ENCODE measurements around the gene BRSK2. TPM values are rescaled to one million over a fixed set of nuclear protein-coding genes. Genes with fewer than 3 reads are reported as not detected.

The BRSK2 gene
- total and polyA plus RNA-seq, 2 donors (not counting 1 experiment from before 2014, with no cell fraction given) = 0.11 to 0.33 TPM

DNA sequence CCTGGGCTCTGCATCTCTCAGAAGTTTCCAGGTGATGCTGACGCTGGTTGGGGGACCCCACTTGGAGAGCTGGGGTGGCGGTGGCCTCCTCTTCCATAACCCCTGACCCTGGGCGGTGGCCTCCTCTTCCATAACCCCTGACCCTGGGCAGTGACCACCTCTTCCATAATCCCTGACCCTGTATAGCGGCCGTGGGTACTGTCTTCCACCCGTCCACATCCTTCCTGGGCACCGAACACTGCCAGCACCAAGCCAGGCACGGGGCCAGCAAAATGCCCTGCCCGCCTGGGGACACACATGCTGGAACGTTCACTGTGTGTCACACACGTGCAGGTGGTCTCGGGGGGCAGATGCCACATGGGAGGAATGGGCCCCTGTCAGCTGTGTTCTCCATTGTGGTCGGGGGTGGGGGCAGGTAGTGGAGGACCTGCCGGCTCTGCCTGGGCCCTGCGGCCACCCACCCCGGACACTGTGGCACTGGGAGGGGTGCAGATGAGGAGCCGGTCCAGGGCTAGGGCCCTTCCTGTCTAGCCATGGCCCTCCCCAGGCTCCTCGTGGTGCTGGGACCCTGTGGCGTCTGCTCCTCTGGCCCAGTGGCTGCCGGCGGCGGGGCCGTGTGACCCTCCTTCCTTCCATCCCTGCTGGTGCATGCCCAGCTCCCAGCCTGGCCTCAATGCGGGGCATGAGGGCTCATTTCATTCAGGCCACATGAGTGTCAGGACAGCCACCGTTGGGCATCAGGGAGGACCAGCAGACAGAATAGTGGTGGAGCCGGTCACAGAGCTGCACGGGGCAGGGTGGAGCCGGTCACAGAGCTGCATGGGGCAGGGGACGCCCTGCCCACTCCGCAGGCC, 10.8 kb downstream of the BRSK2 start:
- no peaks in the 10 kb centered on the region for H3K4me1 ChIP-seq (ENCODE audit: control insufficient read depth, extremely low read depth, insufficient read depth, low read length)
- no peaks in the 10 kb centered on the region for H3K79me2 ChIP-seq (ENCODE audit: control insufficient read depth, insufficient read depth, low read length)
- no peak overlapping the region for H3K4me2 ChIP-seq (ENCODE audit: extremely low read depth, insufficient read depth, low read length)
- H3K9me3 ChIP-seq (ENCODE audit: control insufficient read depth, insufficient read depth, low read depth, low read length) = no peaks in the 10 kb centered on the region
- H3K9ac ChIP-seq (ENCODE audit: insufficient read depth, low read length) = no peak overlapping the region
- no peak overlapping the region for H3K4me3 ChIP-seq (replicated peaks in 1 of 4; ENCODE audit: control extremely low read depth in 1 of 4, insufficient read depth in 1 of 4, low read depth in 3 of 4, low read length in 4 of 4)
- TF ChIP-seq, protein P1, sequence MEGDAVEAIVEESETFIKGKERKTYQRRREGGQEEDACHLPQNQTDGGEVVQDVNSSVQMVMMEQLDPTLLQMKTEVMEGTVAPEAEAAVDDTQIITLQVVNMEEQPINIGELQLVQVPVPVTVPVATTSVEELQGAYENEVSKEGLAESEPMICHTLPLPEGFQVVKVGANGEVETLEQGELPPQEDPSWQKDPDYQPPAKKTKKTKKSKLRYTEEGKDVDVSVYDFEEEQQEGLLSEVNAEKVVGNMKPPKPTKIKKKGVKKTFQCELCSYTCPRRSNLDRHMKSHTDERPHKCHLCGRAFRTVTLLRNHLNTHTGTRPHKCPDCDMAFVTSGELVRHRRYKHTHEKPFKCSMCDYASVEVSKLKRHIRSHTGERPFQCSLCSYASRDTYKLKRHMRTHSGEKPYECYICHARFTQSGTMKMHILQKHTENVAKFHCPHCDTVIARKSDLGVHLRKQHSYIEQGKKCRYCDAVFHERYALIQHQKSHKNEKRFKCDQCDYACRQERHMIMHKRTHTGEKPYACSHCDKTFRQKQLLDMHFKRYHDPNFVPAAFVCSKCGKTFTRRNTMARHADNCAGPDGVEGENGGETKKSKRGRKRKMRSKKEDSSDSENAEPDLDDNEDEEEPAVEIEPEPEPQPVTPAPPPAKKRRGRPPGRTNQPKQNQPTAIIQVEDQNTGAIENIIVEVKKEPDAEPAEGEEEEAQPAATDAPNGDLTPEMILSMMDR (conservative IDR thresholded peaks at IDR 0.05 in 1 of 2, IDR thresholded peaks at IDR 0.05 in 1 of 2; ENCODE audit: low read depth in 1 of 2, low read length in 2 of 2) = no peak
- no peak for TF ChIP-seq EZH2 (IDR thresholded peaks at IDR 0.05; ENCODE audit: low read length, missing control alignments)
- no peaks in the 10 kb centered on the region for H4K20me1 ChIP-seq (ENCODE audit: control insufficient read depth, extremely low read depth, insufficient read depth, low read length)
- no peak for DNase-seq (ENCODE audit: low read depth in 2 of 2)
- no peak overlapping the region for H2AFZ ChIP-seq (ENCODE audit: low read length)
- H3K27me3 ChIP-seq (ENCODE audit: control insufficient read depth, insufficient read depth, low read length) = no peaks in the 10 kb centered on the region
- H3K27ac ChIP-seq (ENCODE audit: insufficient read depth, low read length) = no peak overlapping the region
- no peaks in the 10 kb centered on the region for H3K36me3 ChIP-seq (ENCODE audit: control insufficient read depth, insufficient read depth, low read length)

DNA sequence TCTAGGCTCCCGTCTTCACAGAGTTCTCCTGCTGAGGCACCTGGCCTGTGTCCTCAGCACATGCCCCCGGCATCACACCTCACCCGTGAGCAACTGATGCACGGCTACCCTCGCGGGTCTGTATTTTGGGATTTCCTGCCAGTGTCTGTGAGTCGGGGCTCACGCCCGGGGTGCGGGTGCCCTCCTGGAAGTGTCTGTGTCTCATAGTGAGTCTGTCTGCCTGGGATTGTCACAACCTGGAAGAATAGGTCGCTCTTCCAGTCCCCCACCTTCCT, 11.4 kb downstream of the BRSK2 start:
- H2AFZ ChIP-seq (ENCODE audit: low read length) = no peak overlapping the region
- no peaks in the 10 kb centered on the region for H3K79me2 ChIP-seq (ENCODE audit: control insufficient read depth, insufficient read depth, low read length)
- H3K4me2 ChIP-seq (ENCODE audit: extremely low read depth, insufficient read depth, low read length) = no peak overlapping the region
- H3K9me3 ChIP-seq (ENCODE audit: control insufficient read depth, insufficient read depth, low read depth, low read length) = no peaks in the 10 kb centered on the region
- no peaks in the 10 kb centered on the region for H4K20me1 ChIP-seq (ENCODE audit: control insufficient read depth, extremely low read depth, insufficient read depth, low read length)
- TF ChIP-seq, protein P1 (conservative IDR thresholded peaks at IDR 0.05 in 1 of 2, IDR thresholded peaks at IDR 0.05 in 1 of 2; ENCODE audit: low read depth in 1 of 2, low read length in 2 of 2) = no peak
- no peak for TF ChIP-seq EZH2 (IDR thresholded peaks at IDR 0.05; ENCODE audit: low read length, missing control alignments)
- DNase-seq (ENCODE audit: low read depth in 2 of 2) = no peak
- H3K27me3 ChIP-seq (ENCODE audit: control insufficient read depth, insufficient read depth, low read length) = no peaks in the 10 kb centered on the region
- no peaks in the 10 kb centered on the region for H3K4me1 ChIP-seq (ENCODE audit: control insufficient read depth, extremely low read depth, insufficient read depth, low read length)
- no peaks in the 10 kb centered on the region for H3K36me3 ChIP-seq (ENCODE audit: control insufficient read depth, insufficient read depth, low read length)
- no peak overlapping the region for H3K4me3 ChIP-seq (replicated peaks in 1 of 4; ENCODE audit: control extremely low read depth in 1 of 4, insufficient read depth in 1 of 4, low read depth in 3 of 4, low read length in 4 of 4)
- no peak overlapping the region for H3K27ac ChIP-seq (ENCODE audit: insufficient read depth, low read length)
- H3K9ac ChIP-seq (ENCODE audit: insufficient read depth, low read length) = no peak overlapping the region

DNA sequence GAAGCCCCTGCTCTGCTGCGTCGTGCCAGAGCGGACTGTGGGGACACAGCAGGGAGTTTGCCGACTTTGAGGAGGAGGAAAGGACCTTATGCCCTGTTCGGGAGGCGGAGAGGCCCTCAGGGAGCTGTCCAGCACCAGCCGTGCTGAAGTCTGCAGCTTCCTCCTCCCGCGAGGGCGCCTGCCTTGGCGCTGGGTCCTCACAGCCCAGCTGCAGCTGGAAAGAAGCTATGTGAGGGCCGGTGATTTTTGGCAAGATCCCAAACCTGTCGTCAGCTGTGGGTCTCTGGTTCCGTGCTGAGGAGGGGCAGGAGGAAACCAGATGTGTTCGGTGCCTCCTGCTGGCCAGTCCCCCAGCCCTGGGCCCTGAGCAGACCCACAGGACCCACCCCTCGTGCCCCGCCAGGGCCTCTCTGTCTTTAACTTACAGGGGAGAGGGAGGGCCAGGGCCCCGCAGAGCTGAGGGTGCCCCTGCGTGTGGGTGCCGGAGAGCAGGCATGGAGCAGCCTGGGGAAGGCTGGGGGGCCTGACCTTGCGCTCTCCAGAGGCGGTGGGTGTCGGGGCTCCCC, 12.0 kb downstream of the BRSK2 start:
- Histone ChIP-seq H3K9ac (ENCODE audit: insufficient read depth, low read length) (no peak overlapping the region), H3K27me3 (ENCODE audit: control insufficient read depth, insufficient read depth, low read length) (no peaks in the 10 kb centered on the region), H3K9me3 (ENCODE audit: control insufficient read depth, insufficient read depth, low read depth, low read length) (no peaks in the 10 kb centered on the region), H3K4me3 (replicated peaks in 1 of 4; ENCODE audit: control extremely low read depth in 1 of 4, insufficient read depth in 1 of 4, low read depth in 3 of 4, low read length in 4 of 4) (no peak overlapping the region), H2AFZ (ENCODE audit: low read length) (no peak overlapping the region), H3K27ac (ENCODE audit: insufficient read depth, low read length) (no peak overlapping the region), H3K4me1 (ENCODE audit: control insufficient read depth, extremely low read depth, insufficient read depth, low read length) (no peaks in the 10 kb centered on the region), H3K79me2 (ENCODE audit: control insufficient read depth, insufficient read depth, low read length) (no peaks in the 10 kb centered on the region), H4K20me1 (ENCODE audit: control insufficient read depth, extremely low read depth, insufficient read depth, low read length) (no peaks in the 10 kb centered on the region), H3K36me3 (ENCODE audit: control insufficient read depth, insufficient read depth, low read length) (no peaks in the 10 kb centered on the region), H3K4me2 (ENCODE audit: extremely low read depth, insufficient read depth, low read length) (no peak overlapping the region)
- TF ChIP-seq, protein P1 (conservative IDR thresholded peaks at IDR 0.05 in 1 of 2, IDR thresholded peaks at IDR 0.05 in 1 of 2; ENCODE audit: low read depth in 1 of 2, low read length in 2 of 2) = no peak
- TF ChIP-seq EZH2 (IDR thresholded peaks at IDR 0.05; ENCODE audit: low read length, missing control alignments) = no peak
- peak; percentile 43 to 56 for DNase-seq (ENCODE audit: low read depth in 2 of 2)
